ENCODE data around the gene CD274.

Gene CD274

GRCh38 chr9:5478206-5478605 is 27.9 kb downstream of the CD274 start:
- H3K9me3 ChIP-seq (ENCODE audit: severe bottlenecking) = no peaks in the 10 kb centered on the region
- H3K36me3 ChIP-seq (ENCODE audit: low read depth) = no peaks in the 10 kb centered on the region
- DNase-seq (ENCODE audit: low spot score) = no peak
- H3K27me3 ChIP-seq (ENCODE audit: insufficient read depth, poor library complexity, severe bottlenecking) = no peaks in the 10 kb centered on the region
- H3K4me3 ChIP-seq (ENCODE audit: severe bottlenecking) = no peak overlapping the region
- TF ChIP-seq, protein P1, sequence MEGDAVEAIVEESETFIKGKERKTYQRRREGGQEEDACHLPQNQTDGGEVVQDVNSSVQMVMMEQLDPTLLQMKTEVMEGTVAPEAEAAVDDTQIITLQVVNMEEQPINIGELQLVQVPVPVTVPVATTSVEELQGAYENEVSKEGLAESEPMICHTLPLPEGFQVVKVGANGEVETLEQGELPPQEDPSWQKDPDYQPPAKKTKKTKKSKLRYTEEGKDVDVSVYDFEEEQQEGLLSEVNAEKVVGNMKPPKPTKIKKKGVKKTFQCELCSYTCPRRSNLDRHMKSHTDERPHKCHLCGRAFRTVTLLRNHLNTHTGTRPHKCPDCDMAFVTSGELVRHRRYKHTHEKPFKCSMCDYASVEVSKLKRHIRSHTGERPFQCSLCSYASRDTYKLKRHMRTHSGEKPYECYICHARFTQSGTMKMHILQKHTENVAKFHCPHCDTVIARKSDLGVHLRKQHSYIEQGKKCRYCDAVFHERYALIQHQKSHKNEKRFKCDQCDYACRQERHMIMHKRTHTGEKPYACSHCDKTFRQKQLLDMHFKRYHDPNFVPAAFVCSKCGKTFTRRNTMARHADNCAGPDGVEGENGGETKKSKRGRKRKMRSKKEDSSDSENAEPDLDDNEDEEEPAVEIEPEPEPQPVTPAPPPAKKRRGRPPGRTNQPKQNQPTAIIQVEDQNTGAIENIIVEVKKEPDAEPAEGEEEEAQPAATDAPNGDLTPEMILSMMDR (IDR thresholded peaks at IDR 0.05; ENCODE audit: poor library complexity, severe bottlenecking) = no peak
- no peaks in the 10 kb centered on the region for H3K4me1 ChIP-seq (ENCODE audit: insufficient read depth, poor library complexity, severe bottlenecking)
- no peak overlapping the region for H3K27ac ChIP-seq (ENCODE audit: poor library complexity, severe bottlenecking)
- no peak for ATAC-seq (ENCODE audit: low read depth)

- Histone ChIP-seq H3K27me3 (ENCODE audit: insufficient read depth, poor library complexity, severe bottlenecking) (no peaks in the 10 kb centered on the region), H3K4me3 (ENCODE audit: severe bottlenecking) (no peak overlapping the region), H3K27ac (ENCODE audit: poor library complexity, severe bottlenecking) (no peak overlapping the region), H3K36me3 (ENCODE audit: low read depth) (no peaks in the 10 kb centered on the region), H3K9me3 (ENCODE audit: severe bottlenecking) (no peaks in the 10 kb centered on the region), H3K4me1 (ENCODE audit: insufficient read depth, poor library complexity, severe bottlenecking) (no peaks in the 10 kb centered on the region)
- DNase-seq (ENCODE audit: low spot score) (no peak), ATAC-seq (ENCODE audit: low read depth) (no peak)
- TF ChIP-seq, protein P1 (IDR thresholded peaks at IDR 0.05; ENCODE audit: poor library complexity, severe bottlenecking) = no peak
Measured at GRCh38 chr9:5479994-5480694, 29.8 kb downstream of the CD274 start.

- DNase-seq (ENCODE audit: low spot score) (no peak), ATAC-seq (ENCODE audit: low read depth) (no peak)
- TF ChIP-seq, protein P1 (IDR thresholded peaks at IDR 0.05; ENCODE audit: poor library complexity, severe bottlenecking) = no peak
- Histone ChIP-seq H3K36me3 (ENCODE audit: low read depth) (no peaks in the 10 kb centered on the region), H3K4me1 (ENCODE audit: insufficient read depth, poor library complexity, severe bottlenecking) (no peaks in the 10 kb centered on the region), H3K27ac (ENCODE audit: poor library complexity, severe bottlenecking) (no peak overlapping the region), H3K9me3 (ENCODE audit: severe bottlenecking) (no peaks in the 10 kb centered on the region), H3K4me3 (ENCODE audit: severe bottlenecking) (no peak overlapping the region), H3K27me3 (ENCODE audit: insufficient read depth, poor library complexity, severe bottlenecking) (no peaks in the 10 kb centered on the region)
Measured at GRCh38 chr9:5480919-5481318, 30.6 kb downstream of the CD274 start.

- Histone ChIP-seq H3K4me1 (ENCODE audit: insufficient read depth, poor library complexity, severe bottlenecking) (no peaks in the 10 kb centered on the region), H3K27me3 (ENCODE audit: insufficient read depth, poor library complexity, severe bottlenecking) (no peaks in the 10 kb centered on the region), H3K9me3 (ENCODE audit: severe bottlenecking) (no peaks in the 10 kb centered on the region), H3K27ac (ENCODE audit: poor library complexity, severe bottlenecking) (no peak overlapping the region), H3K36me3 (ENCODE audit: low read depth) (no peaks in the 10 kb centered on the region), H3K4me3 (ENCODE audit: severe bottlenecking) (no peak overlapping the region)
- TF ChIP-seq, protein P1 (IDR thresholded peaks at IDR 0.05; ENCODE audit: poor library complexity, severe bottlenecking) = peak; percentile 7
- DNase-seq (ENCODE audit: low spot score) = no peak
- ATAC-seq (ENCODE audit: low read depth) = no peak; the same call in 2 of the 3 replicates
Measured at GRCh38 chr9:5481322-5482040, 31.1 kb downstream of the CD274 start.

- Histone ChIP-seq H3K4me3 (ENCODE audit: severe bottlenecking) (no peak overlapping the region), H3K27me3 (ENCODE audit: insufficient read depth, poor library complexity, severe bottlenecking) (no peaks in the 10 kb centered on the region)
Measured at GRCh38 chr9:5482194-5482593, 31.9 kb downstream of the CD274 start.

More at GRCh38 chr9:5482194-5482593, 31.9 kb downstream of the CD274 start:
- no peaks in the 10 kb centered on the region for H3K9me3 ChIP-seq (ENCODE audit: severe bottlenecking)
- no peak overlapping the region for H3K27ac ChIP-seq (ENCODE audit: poor library complexity, severe bottlenecking)
- no peak for ATAC-seq (ENCODE audit: low read depth)
- TF ChIP-seq, protein P1 (IDR thresholded peaks at IDR 0.05; ENCODE audit: poor library complexity, severe bottlenecking) = no peak
- H3K4me1 ChIP-seq (ENCODE audit: insufficient read depth, poor library complexity, severe bottlenecking) = no peaks in the 10 kb centered on the region
- H3K36me3 ChIP-seq (ENCODE audit: low read depth) = no peaks in the 10 kb centered on the region
- no peak for DNase-seq (ENCODE audit: low spot score)
